Activated T-helper 1 cell treated with anti-CD3 and anti-CD28 coated beads, Interleukin-12 subunit alpha, Interleukin-12 subunit beta, Interleukin-2, Interleukin-4 antibody, amounts not matched to agents 30 ng/mL and 10 ng/mL and 1 ng/mL, durations not matched to agents 14 hours and 24 hours and 36 hours (primary cell): Measurements from ENCODE around the gene AFF3. TPM values are rescaled to one million over a fixed set of nuclear protein-coding genes. Genes with fewer than 3 reads are reported as not detected.

ENCODE experiments used
- DNase-seq: peaks from one replicate; pipeline ENCODE4 v3.0.0; 2021; ENCODE audit warnings: low spot score
- H3K27ac Mint-ChIP-seq: one replicate; pipeline ENCODE4 v1.8.0; 2021; ENCODE audit warnings: mild to moderate bottlenecking, mixed read lengths
- H3K27me3 Mint-ChIP-seq: one replicate; pipeline ENCODE4 v1.8.0; 2022; ENCODE audit warnings: mild to moderate bottlenecking, moderate library complexity, mixed read lengths; ENCODE audit not compliant: insufficient read depth
- H3K36me3 Mint-ChIP-seq: one replicate; pipeline ENCODE4 v1.8.0; 2021; ENCODE audit warnings: low read depth, mixed read lengths
- H3K4me1 Mint-ChIP-seq: one replicate; pipeline ENCODE4 v1.8.0; 2021; ENCODE audit warnings: low read depth, mixed read lengths
- H3K4me3 Mint-ChIP-seq: one replicate; pipeline ENCODE4 v1.8.0; 2021; ENCODE audit warnings: mild to moderate bottlenecking, moderate library complexity, mixed read lengths
- H3K9me3 Mint-ChIP-seq: one replicate; pipeline ENCODE4 v1.8.0; 2021; ENCODE audit warnings: mixed read lengths
- intact Hi-C: fragments of 100-400 bp; cut with micrococcal nuclease; formaldehyde crosslinking; loops from one replicate; pipeline ENCODE4 v1.15.1; 2024
- total RNA-seq: library from RNA; stranded (reverse); gene quantifications from 2 replicates; pipeline ENCODE4 v1.2.3, GENCODE V29; 2022

The AFF3 gene
- total RNA-seq, 1 donor from 2014 or later = 2.4 TPM

DNA sequence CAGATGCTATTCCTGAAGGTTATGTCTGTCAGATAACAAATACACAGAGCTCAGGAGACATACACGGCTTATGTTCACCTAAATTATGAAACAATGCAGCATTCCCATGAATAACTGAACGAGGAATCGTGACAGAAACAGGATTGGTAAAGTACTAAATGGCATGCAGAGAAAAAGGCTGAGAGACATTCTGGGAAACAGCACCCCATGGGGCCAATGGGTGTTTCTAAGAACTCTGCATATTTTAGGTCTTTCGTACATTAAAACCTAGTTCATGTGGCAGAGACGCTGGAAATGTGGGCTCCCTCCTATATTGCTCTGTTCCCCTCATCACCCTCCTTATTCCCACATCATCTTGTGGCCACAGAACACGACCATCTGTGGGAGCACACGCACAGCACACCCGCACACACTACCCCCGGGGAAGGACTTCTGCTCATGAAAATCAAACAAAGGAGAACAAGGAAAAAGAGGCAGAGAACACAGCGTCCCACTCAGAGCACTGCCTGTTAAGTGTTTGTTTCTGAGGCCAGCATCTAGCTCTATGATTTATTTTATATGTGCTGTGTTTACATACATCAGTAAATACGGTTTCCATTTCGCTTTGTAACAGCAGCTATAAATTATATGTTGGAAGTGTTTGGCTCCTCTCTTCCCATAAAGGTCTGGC lies 143.6 kb downstream of the AFF3 start:
- Mint-ChIP-seq H3K27ac (no peak overlapping the region), H3K36me3 (no peaks in the 10 kb centered on the region), H3K4me1 (peaks cover 13% of the 10 kb centered on the region), H3K27me3 (no peaks in the 10 kb centered on the region), H3K4me3 (no peak overlapping the region), H3K9me3 (no peaks in the 10 kb centered on the region)
- intact Hi-C loops = no loop called here
- no peak for DNase-seq

DNA sequence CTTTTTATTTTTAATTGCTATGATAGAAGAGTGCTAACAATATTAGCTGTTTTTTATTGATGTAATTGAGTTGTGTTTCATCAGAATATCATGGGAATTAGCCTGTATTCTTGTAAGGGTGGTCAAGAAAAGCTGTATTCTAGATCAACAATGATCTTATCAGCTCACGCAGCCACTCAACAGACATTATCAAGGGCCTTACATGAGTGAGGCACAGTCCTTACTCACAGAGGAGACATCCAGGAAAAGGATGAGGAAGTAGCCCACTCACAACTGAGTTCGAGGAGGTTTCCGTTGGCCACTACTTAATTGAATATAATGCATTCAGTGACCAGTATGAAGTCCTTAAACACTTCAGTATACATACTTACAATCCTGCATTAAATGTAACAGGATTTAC lies 152.5 kb downstream of the AFF3 start:
- DNase-seq = no peak
- no peak overlapping the region for H3K4me3 Mint-ChIP-seq
- intact Hi-C loops = no loop called here
- H3K4me1 Mint-ChIP-seq = no peaks in the 10 kb centered on the region
- H3K27ac Mint-ChIP-seq = no peak overlapping the region
- H3K27me3 Mint-ChIP-seq = peaks cover 4% of the 10 kb centered on the region
- H3K36me3 Mint-ChIP-seq = no peaks in the 10 kb centered on the region
- H3K9me3 Mint-ChIP-seq = no peaks in the 10 kb centered on the region

DNA sequence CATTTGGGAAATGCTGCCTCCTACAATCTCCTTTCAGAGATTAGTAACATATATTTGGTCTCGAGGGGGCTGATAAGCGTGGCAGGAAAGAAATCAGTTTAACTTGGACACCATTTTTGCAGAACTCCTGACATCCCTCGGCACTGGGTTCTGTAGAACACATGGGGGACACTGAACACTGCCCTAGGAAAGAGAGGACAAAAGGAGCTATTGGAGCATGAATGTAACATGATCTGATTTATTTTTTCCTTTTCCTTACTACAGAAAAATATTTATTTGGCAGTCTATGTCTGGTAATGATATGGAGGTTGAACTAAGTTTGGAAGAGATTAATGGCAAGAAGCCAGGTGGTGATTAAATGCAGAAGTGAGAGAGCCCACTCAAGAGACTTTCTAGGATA lies 153.8 kb downstream of the AFF3 start:
- Mint-ChIP-seq H3K4me3 (no peak overlapping the region), H3K36me3 (no peaks in the 10 kb centered on the region), H3K9me3 (no peaks in the 10 kb centered on the region), H3K4me1 (no peaks in the 10 kb centered on the region), H3K27ac (no peak overlapping the region), H3K27me3 (peaks cover 4% of the 10 kb centered on the region)
- intact Hi-C loops = no loop called here
- no peak for DNase-seq

DNA sequence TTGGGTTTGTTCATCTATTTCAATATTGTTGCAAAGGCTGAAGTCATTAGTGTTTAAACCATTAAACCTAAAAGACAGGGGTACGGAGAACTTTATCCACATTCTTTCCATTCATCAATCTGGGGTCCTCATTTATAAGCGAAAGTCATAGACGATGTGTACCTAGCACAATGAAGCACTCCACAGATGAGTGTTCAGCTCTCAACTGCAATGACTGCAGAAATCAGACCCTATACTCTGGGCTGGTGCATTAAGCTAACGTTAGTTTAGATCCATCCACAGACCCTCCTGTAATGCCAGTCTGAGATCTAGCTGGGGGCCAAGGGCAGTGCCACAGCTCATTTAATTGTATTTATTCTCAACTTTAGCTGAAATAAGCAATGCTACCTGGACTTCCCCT lies 155.2 kb downstream of the AFF3 start:
- Mint-ChIP-seq H3K9me3 (no peaks in the 10 kb centered on the region), H3K4me3 (no peak overlapping the region), H3K4me1 (no peaks in the 10 kb centered on the region), H3K36me3 (no peaks in the 10 kb centered on the region), H3K27me3 (peaks cover 4% of the 10 kb centered on the region), H3K27ac (no peak overlapping the region)
- intact Hi-C loops = no loop called here
- DNase-seq = no peak

DNA sequence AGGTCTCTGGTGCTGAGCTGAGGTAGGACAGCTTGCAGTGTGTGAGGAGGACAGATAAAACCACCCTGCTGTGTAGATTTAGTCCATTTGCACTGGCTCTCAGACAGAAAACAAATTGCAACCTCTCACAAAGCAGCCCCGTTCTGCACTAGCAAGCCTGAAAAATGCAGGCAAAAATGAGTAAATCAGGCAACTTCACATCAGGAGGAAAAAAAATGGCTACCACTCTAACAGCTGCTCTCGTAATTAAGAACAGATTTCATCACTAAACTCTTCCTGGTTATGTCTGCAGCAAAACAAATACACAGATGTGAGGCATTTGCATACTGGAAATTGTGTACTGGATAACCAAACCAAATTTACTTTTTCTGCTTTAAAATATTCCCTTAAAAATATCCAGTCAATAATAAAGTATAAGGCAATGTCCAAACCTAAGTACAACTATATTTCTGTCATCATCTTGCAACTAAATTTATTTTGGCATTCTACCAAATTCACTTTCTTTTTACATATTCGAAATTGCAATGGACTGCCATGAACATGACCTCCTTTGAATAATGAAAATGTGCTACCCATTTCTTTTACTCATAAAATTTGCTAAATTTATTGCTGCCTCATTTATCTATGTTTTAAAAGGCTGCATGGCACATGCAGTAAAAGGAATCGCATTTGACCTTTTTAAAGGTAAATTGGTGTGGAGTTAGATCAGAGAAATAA lies 157.4 kb downstream of the AFF3 start:
- Mint-ChIP-seq H3K4me3 (no peak overlapping the region), H3K9me3 (no peaks in the 10 kb centered on the region), H3K36me3 (no peaks in the 10 kb centered on the region), H3K27ac (no peak overlapping the region), H3K4me1 (no peaks in the 10 kb centered on the region), H3K27me3 (peaks cover 4% of the 10 kb centered on the region)
- no peak for DNase-seq
- intact Hi-C loops = no loop called here

DNA sequence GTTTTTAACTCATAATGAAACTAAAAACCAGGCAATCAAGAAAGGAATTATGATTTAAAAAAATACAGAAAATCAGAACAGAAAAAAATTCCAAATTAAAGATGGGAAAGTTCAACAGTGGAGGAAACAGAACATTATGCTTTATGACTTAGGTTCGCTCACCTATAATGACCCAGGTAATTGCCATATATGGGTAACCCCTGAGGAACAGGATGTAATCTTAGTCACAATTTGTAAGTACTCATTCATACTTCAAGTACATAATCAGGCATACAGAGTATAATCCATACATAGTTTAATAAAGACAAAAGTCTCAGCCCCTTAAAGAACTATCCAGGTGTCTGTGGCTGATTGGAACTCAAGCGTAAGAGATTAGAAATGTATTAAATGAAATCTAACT lies 159.6 kb downstream of the AFF3 start:
- no peak for DNase-seq
- no peak overlapping the region for H3K27ac Mint-ChIP-seq
- no peak overlapping the region for H3K4me3 Mint-ChIP-seq
- H3K36me3 Mint-ChIP-seq = no peaks in the 10 kb centered on the region
- no peaks in the 10 kb centered on the region for H3K9me3 Mint-ChIP-seq
- intact Hi-C loops = no loop called here
- H3K27me3 Mint-ChIP-seq = no peaks in the 10 kb centered on the region
- no peaks in the 10 kb centered on the region for H3K4me1 Mint-ChIP-seq

DNA sequence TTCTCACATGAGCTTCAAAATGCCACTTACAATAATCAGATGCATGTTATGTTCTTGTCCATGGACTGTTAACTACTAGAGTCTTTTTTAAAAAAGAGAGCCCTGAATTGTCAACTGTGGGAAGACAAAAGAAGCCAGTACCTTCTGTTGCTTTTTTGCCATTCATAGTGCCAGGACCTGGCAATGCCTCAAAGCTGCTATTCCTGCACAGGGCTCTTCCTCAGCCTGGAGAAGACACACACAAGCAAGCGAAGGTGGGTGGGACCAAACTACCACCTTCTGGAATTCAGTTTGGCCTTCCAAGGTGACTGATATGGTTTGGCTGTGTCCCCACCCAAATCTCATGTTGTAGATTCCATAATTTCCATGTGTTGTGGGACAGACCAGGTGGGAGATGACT lies 160.6 kb downstream of the AFF3 start:
- DNase-seq = no peak
- Mint-ChIP-seq H3K4me3 (no peak overlapping the region), H3K27me3 (peaks cover 2% of the 10 kb centered on the region), H3K9me3 (no peaks in the 10 kb centered on the region), H3K27ac (no peak overlapping the region), H3K36me3 (no peaks in the 10 kb centered on the region), H3K4me1 (no peaks in the 10 kb centered on the region)
- intact Hi-C loops = no loop called here

DNA sequence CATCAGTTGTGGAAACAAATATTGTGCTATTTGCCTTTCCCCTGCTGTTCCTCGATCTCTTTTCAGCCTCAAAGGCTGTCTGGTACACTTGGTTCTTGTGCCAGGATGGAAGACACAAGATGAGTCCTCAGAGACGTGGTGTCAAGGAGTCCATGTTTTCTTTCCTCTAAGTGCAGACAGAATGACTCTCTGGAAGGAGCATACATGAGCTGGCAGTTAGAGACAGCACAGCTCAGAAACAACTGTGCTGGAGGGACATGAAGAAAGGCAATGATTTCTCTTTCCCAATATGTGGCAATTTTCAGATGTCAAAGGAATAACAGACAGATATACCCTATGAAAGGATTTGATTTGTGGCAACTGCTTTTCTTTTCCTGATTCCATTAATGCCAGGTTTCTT lies 162.2 kb downstream of the AFF3 start:
- Mint-ChIP-seq H3K36me3 (no peaks in the 10 kb centered on the region), H3K4me3 (no peak overlapping the region), H3K27ac (no peak overlapping the region), H3K4me1 (no peaks in the 10 kb centered on the region), H3K9me3 (no peaks in the 10 kb centered on the region), H3K27me3 (peaks cover 2% of the 10 kb centered on the region)
- DNase-seq = no peak
- intact Hi-C loops = no loop called here

DNA sequence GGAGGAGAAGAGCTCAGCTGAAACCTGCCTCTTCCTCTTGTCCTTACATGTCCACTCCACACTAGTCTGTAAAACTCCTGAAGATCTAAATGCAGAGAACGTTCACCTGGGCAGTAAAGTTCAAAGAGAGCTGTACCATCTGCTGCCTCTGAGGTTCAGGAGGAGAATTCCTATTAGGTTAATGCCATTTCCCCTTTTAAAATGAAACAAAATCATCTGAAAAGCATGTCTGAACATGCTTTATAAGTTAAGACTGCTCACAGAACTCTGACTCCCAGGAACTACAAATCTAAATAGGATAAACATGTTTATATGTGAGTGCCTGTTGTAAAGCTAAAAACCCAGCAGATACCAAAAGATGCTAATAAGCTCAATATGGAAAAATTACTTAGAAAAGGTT lies 164.4 kb downstream of the AFF3 start:
- H3K27ac Mint-ChIP-seq = no peak overlapping the region
- intact Hi-C loops = no loop called here
- no peak for DNase-seq

DNA sequence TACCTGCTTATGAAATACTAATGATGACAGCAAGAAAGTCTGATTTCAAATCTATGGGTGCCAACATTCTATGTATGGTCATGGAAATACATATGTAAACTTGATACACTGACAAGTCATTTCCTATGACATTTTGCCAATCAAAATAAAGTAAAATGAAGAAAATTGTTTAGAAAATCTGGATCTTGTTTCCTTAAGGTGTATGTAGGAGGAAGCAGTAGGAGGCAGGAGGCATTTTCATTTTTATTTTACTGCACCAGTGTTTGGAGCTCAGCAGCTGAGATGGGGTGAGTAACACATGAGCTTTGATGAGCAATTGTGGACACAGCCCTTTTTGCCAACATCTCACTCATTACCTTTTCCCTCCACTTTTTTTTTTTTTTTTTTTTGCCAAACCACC lies 167.0 kb downstream of the AFF3 start:
- Mint-ChIP-seq H3K9me3 (no peaks in the 10 kb centered on the region), H3K27me3 (peaks cover 2% of the 10 kb centered on the region), H3K36me3 (no peaks in the 10 kb centered on the region), H3K27ac (no peak overlapping the region), H3K4me1 (no peaks in the 10 kb centered on the region), H3K4me3 (no peak overlapping the region)
- no peak for DNase-seq
- intact Hi-C loops = no loop called here

More for the DNA sequence above, 164.4 kb downstream of the AFF3 start:
- Mint-ChIP-seq H3K27me3 (peaks cover 2% of the 10 kb centered on the region), H3K9me3 (no peaks in the 10 kb centered on the region), H3K4me1 (no peaks in the 10 kb centered on the region), H3K4me3 (no peak overlapping the region), H3K36me3 (no peaks in the 10 kb centered on the region)

DNA sequence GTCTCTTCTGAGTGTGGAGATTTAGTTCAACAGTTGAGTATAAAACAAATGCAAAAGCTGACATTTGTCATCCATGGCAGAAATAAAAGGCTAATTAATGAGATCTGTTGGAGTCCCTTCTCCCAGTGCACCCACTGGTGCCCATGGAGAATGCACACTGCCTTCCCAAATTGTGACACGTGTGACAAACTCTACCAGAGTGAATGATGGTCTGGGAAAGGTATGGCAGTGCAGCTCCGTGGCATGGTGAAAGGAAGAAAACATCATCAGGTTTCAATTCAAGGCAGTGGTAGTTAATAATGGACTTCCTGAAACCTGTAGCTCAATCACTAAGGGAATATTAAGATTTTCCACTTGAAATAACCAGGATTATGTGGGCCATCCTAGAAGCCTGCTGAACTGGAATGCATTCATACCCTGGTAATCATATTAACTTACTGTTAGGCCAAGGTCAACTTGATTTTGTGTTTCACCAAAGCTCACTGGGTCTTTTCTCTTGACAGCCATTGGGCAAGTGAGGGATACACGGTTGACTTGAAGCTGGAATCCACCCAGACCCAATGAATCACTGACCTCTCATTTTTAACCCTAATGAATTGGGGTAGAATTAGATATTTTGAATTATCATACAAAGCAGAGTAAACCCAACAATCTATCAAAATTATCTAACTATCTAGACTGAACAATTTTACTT lies 167.6 kb downstream of the AFF3 start:
- H3K4me3 Mint-ChIP-seq = no peak overlapping the region
- intact Hi-C loops = no loop called here
- DNase-seq = no peak
- peaks cover 2% of the 10 kb centered on the region for H3K27me3 Mint-ChIP-seq
- no peak overlapping the region for H3K27ac Mint-ChIP-seq
- H3K9me3 Mint-ChIP-seq = no peaks in the 10 kb centered on the region
- no peaks in the 10 kb centered on the region for H3K4me1 Mint-ChIP-seq
- H3K36me3 Mint-ChIP-seq = no peaks in the 10 kb centered on the region

DNA sequence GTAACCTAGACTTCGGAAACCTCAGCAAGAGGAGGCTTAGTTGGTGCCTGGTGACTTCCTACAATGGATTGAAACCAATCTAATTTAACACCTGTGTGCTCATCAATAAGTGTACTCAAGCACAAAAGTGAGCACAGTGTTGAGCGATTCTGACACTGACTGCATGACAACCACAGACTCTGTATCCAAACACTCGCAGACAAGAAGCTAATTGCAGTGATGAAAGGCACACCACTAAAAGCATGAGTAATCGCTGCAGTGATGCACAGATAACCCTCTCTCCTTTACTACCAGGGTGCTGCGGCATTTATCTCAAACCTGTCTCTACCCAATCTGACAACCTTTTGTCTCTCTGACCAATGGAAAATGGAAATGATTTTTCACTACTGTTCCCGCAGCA lies 168.1 kb downstream of the AFF3 start:
- Mint-ChIP-seq H3K9me3 (no peaks in the 10 kb centered on the region), H3K4me3 (no peak overlapping the region), H3K4me1 (no peaks in the 10 kb centered on the region), H3K27ac (no peak overlapping the region), H3K27me3 (peaks cover 2% of the 10 kb centered on the region), H3K36me3 (no peaks in the 10 kb centered on the region)
- intact Hi-C loops = no loop called here
- DNase-seq = no peak

DNA sequence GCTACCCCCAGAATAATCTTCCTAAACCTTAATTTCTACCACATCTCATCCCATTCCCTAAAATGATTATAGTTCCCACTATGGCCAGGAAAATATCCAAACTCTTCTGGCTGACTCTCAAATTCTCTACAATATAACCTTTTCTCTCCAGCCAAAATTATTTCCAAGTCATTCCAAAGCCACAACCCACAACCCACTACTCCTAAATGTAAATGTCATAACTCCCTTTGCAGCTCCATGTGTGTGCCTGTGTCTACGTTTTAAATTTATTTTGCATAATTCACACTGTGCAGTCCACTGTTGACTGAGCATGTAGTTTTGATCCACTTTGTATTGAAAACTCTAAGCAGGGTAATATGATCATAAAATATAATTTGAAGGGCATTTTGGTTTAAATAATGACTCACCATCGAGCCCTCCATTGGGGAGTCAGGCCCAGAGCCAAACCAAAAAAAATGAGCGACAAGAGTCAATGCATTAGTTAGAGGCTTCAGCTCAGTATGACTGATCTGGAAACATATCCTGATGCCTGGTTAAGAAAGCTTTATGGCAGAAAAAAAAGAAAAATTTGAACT lies 171.0 kb downstream of the AFF3 start:
- no peaks in the 10 kb centered on the region for H3K36me3 Mint-ChIP-seq
- no peaks in the 10 kb centered on the region for H3K4me1 Mint-ChIP-seq
- H3K27ac Mint-ChIP-seq = no peak overlapping the region
- H3K27me3 Mint-ChIP-seq = peaks cover 2% of the 10 kb centered on the region
- no peak overlapping the region for H3K4me3 Mint-ChIP-seq
- intact Hi-C loops = no loop called here
- no peak for DNase-seq
- no peaks in the 10 kb centered on the region for H3K9me3 Mint-ChIP-seq
